Stomach smooth muscle (tissue), 2 donors: ENCODE measurements around the gene RAB4A.

ENCODE experiments used
- H3K27ac ChIP-seq: one replicate; pipeline ENCODE4 v1.7.0; 2013; ENCODE audit warnings: mild to moderate bottlenecking, low read length, inconsistent platforms
- H3K27me3 ChIP-seq, 2 donors: one replicate each; pipeline ENCODE4 v1.7.0; 2013; ENCODE audit warnings: low read length in 2 of 2; ENCODE audit not compliant: insufficient read depth in 2 of 2, control insufficient read depth in 1 of 2
- H3K36me3 ChIP-seq, 2 donors: one replicate each; pipeline ENCODE4 v1.7.0; 2013; ENCODE audit warnings: low read length in 2 of 2; ENCODE audit not compliant: control insufficient read depth in 2 of 2, insufficient read depth in 2 of 2
- H3K4me1 ChIP-seq: one replicate; pipeline ENCODE4 v1.7.0; 2013; ENCODE audit warnings: low read length; ENCODE audit not compliant: control insufficient read depth, insufficient read depth
- H3K4me3 ChIP-seq, 2 donors: one replicate each; pipeline ENCODE4 v1.7.0; 2013; ENCODE audit warnings: low read length in 2 of 2
- H3K9ac ChIP-seq, 2 donors: one replicate each; pipeline ENCODE4 v1.7.0; 2013; ENCODE audit warnings: low read length in 2 of 2, mild to moderate bottlenecking in 1 of 2
- H3K9me3 ChIP-seq, 2 donors: one replicate each; pipeline ENCODE4 v1.7.0; 2013; ENCODE audit warnings: low read length in 2 of 2; ENCODE audit not compliant: control insufficient read depth in 2 of 2
- donor health status: healthy.
- donor health status: Pancreatic carcinoma.

The RAB4A gene

GRCh38 chr1:229336345-229336744 is 65.4 kb downstream of the RAB4A start:
- Histone ChIP-seq H3K36me3 (peaks cover 0 to 2% of the 10 kb centered on the region in 2 donors), H3K4me1 (peaks cover 3% of the 10 kb centered on the region), H3K27ac (no peak overlapping the region), H3K4me3 (no peak overlapping the region), H3K9me3 (no peaks in the 10 kb centered on the region), H3K9ac (no peak overlapping the region), H3K27me3 (no peaks in the 10 kb centered on the region)

- H3K4me1 ChIP-seq, result peaks cover 12% of the 10 kb centered on the region
- H3K27ac ChIP-seq, result no peak overlapping the region
- H3K9me3 ChIP-seq, result no peaks in the 10 kb centered on the region
- no peaks in the 10 kb centered on the region for H3K27me3 ChIP-seq
- no peak overlapping the region for H3K9ac ChIP-seq
- H3K4me3 ChIP-seq, result no peak overlapping the region
- peaks cover 0 to 2% of the 10 kb centered on the region in 2 donors for H3K36me3 ChIP-seq
Measured at GRCh38 chr1:229339086-229339485, 68.2 kb downstream of the RAB4A start.

- Histone ChIP-seq H3K27ac (no peak overlapping the region), H3K4me3 (no peak overlapping the region), H3K9ac (no peak overlapping the region)
Measured at GRCh38 chr1:229339520-229339919, 68.6 kb downstream of the RAB4A start.

GRCh38 chr1:229340496-229340895 is 69.6 kb downstream of the RAB4A start:
- Histone ChIP-seq H3K4me1 (peaks cover 12% of the 10 kb centered on the region), H3K9me3 (no peaks in the 10 kb centered on the region), H3K27ac (no peak overlapping the region), H3K27me3 (no peaks in the 10 kb centered on the region), H3K4me3 (no peak overlapping the region), H3K36me3 (peaks cover 0 to 1% of the 10 kb centered on the region in 2 donors), H3K9ac (no peak overlapping the region)

More at GRCh38 chr1:229339520-229339919, 68.6 kb downstream of the RAB4A start:
- H3K27me3 ChIP-seq, result no peaks in the 10 kb centered on the region
- H3K36me3 ChIP-seq, result peaks cover 0 to 2% of the 10 kb centered on the region in 2 donors
- H3K4me1 ChIP-seq, result peaks cover 12% of the 10 kb centered on the region
- H3K9me3 ChIP-seq, result no peaks in the 10 kb centered on the region

GRCh38 chr1:229341774-229342655 is 71.1 kb downstream of the RAB4A start:
- Histone ChIP-seq H3K4me3 (peak overlapping the region; percentile 49 to 81), H3K9me3 (no peaks in the 10 kb centered on the region), H3K36me3 (no peaks in the 10 kb centered on the region), H3K9ac (peak overlapping the region; percentile 64 to 69), H3K27ac (no peak overlapping the region), H3K4me1 (peaks cover 12% of the 10 kb centered on the region), H3K27me3 (peaks cover 0 to 2% of the 10 kb centered on the region in 2 donors)

- Histone ChIP-seq H3K4me1 (peaks cover 12% of the 10 kb centered on the region), H3K27ac (peak within 1 kb of the TSS; percentile 66), H3K4me3 (peak within 1 kb of the TSS; percentile 81), H3K36me3 (no peaks in the 10 kb centered on the region), H3K9me3 (no peaks in the 10 kb centered on the region), H3K9ac (peak within 1 kb of the TSS; percentile 69 to 80), H3K27me3 (peaks cover 0 to 3% of the 10 kb centered on the region in 2 donors)
Measured at GRCh38 chr1:229342656-229343569, 72.0 kb downstream of the RAB4A start, which contains the start of gene CCSAP. CCSAP (minus strand) TSS chr1:229343047; CDS start chr1:229342465, 582 bp downstream.

- no peak overlapping the region for H3K4me3 ChIP-seq
Measured at GRCh38 chr1:229344139-229344538, 73.2 kb downstream of the RAB4A start.

GRCh38 chr1:229344937-229345684 is 74.2 kb downstream of the RAB4A start:
- Histone ChIP-seq H3K9ac (no peak overlapping the region), H3K27me3 (peaks cover 0 to 3% of the 10 kb centered on the region in 2 donors), H3K27ac (no peak overlapping the region), H3K36me3 (no peaks in the 10 kb centered on the region), H3K4me1 (peaks cover 12% of the 10 kb centered on the region), H3K4me3 (no peak overlapping the region), H3K9me3 (no peaks in the 10 kb centered on the region)

More at GRCh38 chr1:229344139-229344538, 73.2 kb downstream of the RAB4A start:
- Histone ChIP-seq H3K27me3 (peaks cover 0 to 3% of the 10 kb centered on the region in 2 donors), H3K27ac (no peak overlapping the region), H3K4me1 (peaks cover 12% of the 10 kb centered on the region), H3K9ac (no peak overlapping the region), H3K36me3 (no peaks in the 10 kb centered on the region), H3K9me3 (no peaks in the 10 kb centered on the region)

- peaks cover 0 to 3% of the 10 kb centered on the region in 2 donors for H3K27me3 ChIP-seq
- H3K4me3 ChIP-seq, result no peak overlapping the region
- H3K4me1 ChIP-seq, result peaks cover 5% of the 10 kb centered on the region
- H3K9me3 ChIP-seq, result no peaks in the 10 kb centered on the region
- no peak overlapping the region for H3K27ac ChIP-seq
- no peak overlapping the region for H3K9ac ChIP-seq
- no peaks in the 10 kb centered on the region for H3K36me3 ChIP-seq
Measured at GRCh38 chr1:229347528-229347927, 76.6 kb downstream of the RAB4A start.
